Testis (tissue), 3 donors: ENCODE results near the gene ARHGAP27. TPM values are rescaled to one million over a fixed set of nuclear protein-coding genes. Genes with fewer than 3 reads are reported as not detected.
"Not testable (repeated sequence)": the region's sequence is repeated elsewhere in the genome, so short reads cannot be mapped to it uniquely, and the experiment has no call there.

Experiments
- DNase-seq: peaks from one replicate; pipeline ENCODE4 v3.0.0-alpha.2; 2019
- H3K27ac ChIP-seq, 2 donors: fragments of 200-600 bp; sonication (generic); one replicate each; pipeline ENCODE4 v1.5.1; 2019
- H3K27me3 ChIP-seq: fragments of 200-600 bp; sonication (generic); one replicate; pipeline ENCODE4 v1.5.1; 2019
- H3K36me3 ChIP-seq: fragments of 200-600 bp; sonication (generic); one replicate; pipeline ENCODE4 v1.5.1; 2017; ENCODE audit warnings: low read depth; ENCODE audit errors: missing control alignments
- H3K4me1 ChIP-seq: fragments of 200-600 bp; sonication (generic); one replicate; pipeline ENCODE4 v1.5.1; 2019
- H3K4me3 ChIP-seq, 2 donors: fragments of 200-600 bp; sonication (generic); one replicate each; pipeline ENCODE4 v1.5.1; 2017 to 2019
- H3K9me3 ChIP-seq: fragments of 200-600 bp; sonication (generic); one replicate; pipeline ENCODE4 v1.5.1; 2017
- POLR2A ChIP-seq: fragments of 450-650 bp; IDR thresholded peaks from one replicate; pipeline ENCODE4 v1.6.1; 2017; ENCODE audit warnings: antibody characterized with exemption, mild to moderate bottlenecking, moderate library complexity
- WGBS, 2 donors: methylation state at CpG; one replicate each; pipeline ENCODE4 v1.1.5; 2018; 5-methylcytosine and 5-hydroxymethylcytosine counted together
- intact Hi-C: fragments of 100-400 bp; cut with DNase I; formaldehyde crosslinking; loops from one replicate; pipeline ENCODE4 v1.15.1; 2023; ENCODE audit warnings: low total_unique reads
- polyA plus RNA-seq: library from polyadenylated mRNA; stranded (reverse); fragments of 350-450 nt; fragmentation: Illumina TruSeq; extraction: RNeasy Lipid Tissue Mini Kit (QIAGEN cat#74804); gene quantifications from one replicate; pipeline ENCODE4 v1.2.3, GENCODE V29; 2014; ENCODE audit warnings: low read depth, low replicate concordance; ENCODE audit not compliant: insufficient read depth
- total RNA-seq, 2 donors: library from RNA; depleted of rRNA; stranded (reverse); fragments of >200 nt; gene quantifications; one replicate each; pipeline ENCODE4 v1.2.3, GENCODE V29; 2016
- TF ChIP-seq, protein P1 (sequence below), 3 experiments: fragments of 450-650 bp in 2 of 3; fragments of 200-600 bp in 1 of 3; sonication (generic) in 1 of 3; IDR thresholded peaks; one replicate each; pipeline ENCODE4 v1.5.1; 2016 to 2019; ENCODE audit warnings: antibody characterized with exemption in 3 of 3, mild to moderate bottlenecking in 2 of 3, moderate library complexity in 1 of 3

Gene ARHGAP27
- total and polyA plus RNA-seq, 3 donors from 2014 or later: 17.7 to 22.8 (median 21.4) TPM

DNA sequence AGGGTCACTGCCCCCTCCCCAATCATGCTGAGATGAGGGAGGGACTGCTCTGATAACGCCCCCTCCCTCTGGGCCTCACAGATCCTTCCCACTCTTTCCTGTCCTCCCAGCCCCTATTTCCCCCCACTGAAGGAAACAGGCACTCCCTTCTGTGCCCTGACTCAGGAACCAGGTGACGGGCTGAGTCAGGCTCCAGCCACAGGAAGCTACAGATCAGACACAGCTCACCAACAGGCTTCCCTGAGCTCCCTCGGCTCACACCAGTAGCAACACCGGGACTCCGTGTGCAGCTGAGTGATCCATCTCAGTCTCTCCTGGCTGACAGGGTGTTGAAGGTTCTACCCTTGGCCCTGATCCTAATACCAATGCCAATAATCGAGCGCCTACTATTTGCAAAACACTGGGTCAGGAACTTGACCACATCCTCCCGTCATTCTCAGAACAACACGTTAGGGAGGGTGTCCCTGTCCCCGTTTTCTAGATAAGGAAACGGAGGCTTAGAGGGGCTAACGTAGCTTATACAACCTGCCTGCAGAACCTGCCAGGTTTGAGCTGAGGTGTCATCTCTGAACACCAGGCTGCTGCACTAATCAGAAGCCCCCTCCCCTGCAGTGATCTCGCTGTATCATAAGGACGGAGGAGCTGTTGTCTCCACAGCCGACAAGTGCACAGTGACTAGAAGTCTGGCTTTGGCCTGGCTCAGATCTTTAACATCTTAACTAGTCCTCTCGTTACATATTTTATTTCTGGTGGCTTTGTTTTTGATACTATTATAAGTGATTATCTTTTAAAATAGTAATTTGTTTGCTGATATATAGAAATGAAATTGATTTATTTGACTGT, 13.5 kb upstream of the ARHGAP27 start:
- H3K4me1 ChIP-seq, intact Hi-C loops, H3K9me3 ChIP-seq, H3K4me3 ChIP-seq, DNase-seq, H3K36me3 ChIP-seq, H3K27ac ChIP-seq, H3K27me3 ChIP-seq: not testable (repeated sequence)
- 72 to 76% methylated on average over 14 to 16 of the region's 16 CpGs for WGBS, 2 donors

DNA sequence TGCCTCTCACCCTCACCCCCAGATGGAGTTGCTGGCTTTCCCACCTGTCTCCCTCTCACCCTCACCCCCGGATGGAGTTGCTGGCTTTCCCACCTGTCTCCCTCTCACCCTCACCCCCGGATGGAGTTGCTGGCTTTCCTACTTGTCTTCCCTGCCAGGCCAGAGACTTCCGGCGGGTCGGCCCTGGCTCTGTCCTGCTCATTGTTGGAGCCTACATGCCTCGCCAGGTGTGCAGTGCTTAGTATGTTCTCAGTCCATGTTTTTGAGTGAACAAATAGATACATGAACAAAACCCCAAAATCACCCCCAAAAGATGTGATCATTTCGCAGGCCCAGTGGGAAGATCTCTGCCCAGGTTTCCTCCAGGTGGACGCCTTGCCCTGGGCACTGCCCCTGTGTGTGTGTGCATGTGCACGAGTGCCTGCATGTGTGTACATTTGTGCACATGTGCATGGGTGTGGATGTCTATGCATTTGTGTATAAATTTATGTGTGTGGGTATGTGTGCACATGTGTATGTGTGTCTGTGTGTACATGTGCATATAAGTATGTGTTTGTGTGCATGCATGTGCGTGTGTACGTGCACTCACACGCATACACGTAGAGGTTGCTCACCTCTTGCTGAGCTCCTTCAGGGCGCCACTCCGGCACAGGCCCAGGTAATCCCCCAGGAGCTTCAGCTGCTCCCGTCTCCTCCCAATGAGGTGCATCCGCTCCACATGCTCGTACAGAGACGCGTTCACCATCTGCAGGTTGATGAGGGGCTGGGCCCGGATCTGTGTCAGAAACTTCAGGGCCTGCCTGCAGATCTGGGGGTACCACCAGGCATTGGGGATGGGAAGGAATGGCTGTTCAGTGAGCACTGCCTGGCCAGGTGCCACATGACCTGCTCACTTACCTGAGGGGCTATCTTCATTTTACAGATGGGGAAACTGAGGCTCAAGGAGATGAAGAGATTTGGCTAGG, 12.5 kb upstream of the ARHGAP27 start:
- H3K9me3 ChIP-seq, intact Hi-C loops, H3K27ac ChIP-seq, DNase-seq, H3K4me3 ChIP-seq, H3K4me1 ChIP-seq, H3K36me3 ChIP-seq, H3K27me3 ChIP-seq: not testable (repeated sequence)
- WGBS, 2 donors: 87 to 92% methylated on average over 9 to 21 of the region's 21 CpGs

DNA sequence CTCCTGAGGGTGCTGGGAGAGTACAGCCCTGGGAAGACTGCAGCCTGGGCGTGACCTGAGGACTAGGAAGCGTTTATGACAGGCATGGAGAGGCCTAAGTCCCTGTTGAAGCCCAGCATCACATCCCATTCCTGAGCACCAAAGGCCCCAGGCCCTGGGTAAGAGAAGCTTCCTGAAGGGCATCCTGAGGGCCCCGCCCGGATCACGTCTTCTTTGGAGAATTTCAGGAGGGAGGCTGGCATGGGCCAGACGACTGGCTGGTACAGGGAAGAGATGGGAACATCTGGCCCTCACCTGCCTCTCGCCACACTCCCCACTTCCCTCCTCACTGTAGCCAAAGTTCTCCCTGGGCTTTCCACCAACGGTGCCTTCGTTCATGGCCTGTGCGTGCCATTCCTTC, 11.6 kb upstream of the ARHGAP27 start:
- not testable (repeated sequence) for H3K36me3 ChIP-seq, H3K27ac ChIP-seq, H3K4me3 ChIP-seq

DNA sequence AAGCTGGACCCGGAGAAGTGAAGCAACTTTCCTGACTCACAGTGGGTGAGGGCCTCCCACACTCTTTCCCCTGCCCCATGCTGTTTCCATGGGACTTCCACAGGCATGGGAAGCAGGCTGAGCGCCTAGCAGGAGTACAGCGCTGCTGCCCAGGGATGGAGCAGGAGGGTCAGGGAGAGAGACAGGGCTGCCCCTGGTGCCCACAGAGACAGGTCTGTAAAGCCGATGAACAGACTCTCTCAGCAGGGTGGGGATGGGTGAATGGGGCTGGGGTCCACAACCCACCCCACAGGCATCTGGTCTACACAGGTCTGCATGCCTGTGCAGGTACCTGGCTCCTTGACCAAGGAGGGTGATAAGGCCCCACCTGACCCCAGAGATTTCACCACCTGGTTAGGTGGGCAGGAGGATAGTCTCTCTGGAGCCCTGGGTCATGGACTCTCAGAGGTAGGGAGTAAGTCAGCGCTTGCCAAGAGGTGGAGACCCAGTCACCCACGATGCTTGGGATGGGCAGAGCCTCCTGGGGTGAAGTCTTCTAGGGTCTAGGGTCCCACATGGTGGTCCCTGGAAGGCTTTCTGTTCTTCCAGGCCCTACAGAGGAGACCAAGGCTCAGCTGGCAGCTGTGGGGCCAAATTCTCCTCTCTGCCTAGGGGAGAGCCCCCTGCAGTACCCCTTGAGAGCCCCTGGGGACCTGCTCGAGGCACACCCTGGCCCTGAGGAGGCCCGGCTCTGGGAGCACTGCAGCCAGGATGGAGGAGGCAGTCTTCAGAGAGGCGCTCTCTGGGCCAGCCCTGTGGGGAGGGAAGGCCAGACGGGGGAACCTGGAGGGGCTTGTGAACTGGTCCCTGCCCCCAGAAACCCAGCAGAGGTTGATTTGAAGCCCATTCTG, 10.9 kb upstream of the ARHGAP27 start:
- 86 to 88% methylated on average over 2 to 9 of the region's 10 CpGs for WGBS, 2 donors
- intact Hi-C loops: not testable (repeated sequence)

More for the DNA sequence above, 11.6 kb upstream of the ARHGAP27 start:
- intact Hi-C loops, H3K4me1 ChIP-seq, H3K27me3 ChIP-seq, H3K9me3 ChIP-seq, DNase-seq: not testable (repeated sequence)
- WGBS, 2 donors: 93 to 100% methylated on average over 4 to 10 of the region's 10 CpGs

DNA sequence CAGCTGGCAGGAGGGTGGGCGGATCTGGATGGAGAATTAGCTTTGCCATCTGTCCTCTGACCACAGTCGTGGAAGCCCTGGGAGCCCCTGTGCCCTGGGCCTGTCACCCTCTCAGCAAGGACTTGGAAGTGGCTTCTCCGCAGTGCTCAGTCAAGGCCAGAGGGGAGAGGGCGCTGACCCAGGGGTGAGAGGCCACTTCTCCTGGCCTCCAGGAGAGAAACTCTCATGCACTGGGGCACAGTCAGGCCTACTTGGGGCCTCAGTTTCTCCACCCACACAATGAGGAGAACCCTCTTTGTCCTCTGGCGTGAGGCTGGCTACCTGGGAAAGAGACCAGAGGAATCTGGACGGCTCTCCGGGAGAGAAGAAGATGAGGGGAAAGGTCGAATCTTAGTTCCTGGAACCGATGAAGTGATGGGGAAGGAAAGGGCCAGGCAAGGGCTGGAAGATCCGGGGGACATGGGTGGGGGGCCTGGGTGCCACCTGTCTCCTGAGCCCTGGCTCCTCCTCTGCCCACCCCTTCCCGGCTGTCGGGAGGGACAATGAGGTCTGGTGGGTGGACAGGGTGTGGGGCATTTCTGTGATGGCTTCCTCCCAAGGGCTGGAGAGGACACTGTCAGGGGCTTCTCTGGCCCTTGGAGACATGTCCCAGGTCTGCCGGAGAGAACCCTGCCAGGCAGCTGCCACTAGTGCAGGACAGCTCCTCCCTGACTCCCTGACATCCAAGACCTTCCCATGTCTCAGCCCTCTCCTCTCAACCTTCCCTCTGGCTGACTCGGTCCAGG, 9.0 kb upstream of the ARHGAP27 start:
- H3K4me3 ChIP-seq: no peak overlapping the region
- no peak overlapping the region for H3K27ac ChIP-seq
- H3K4me1 ChIP-seq: no peaks in the 10 kb centered on the region
- no peak for DNase-seq
- intact Hi-C loops: no loop called here
- no peaks in the 10 kb centered on the region for H3K27me3 ChIP-seq
- no peak for TF ChIP-seq POLR2A
- TF ChIP-seq, protein P1, sequence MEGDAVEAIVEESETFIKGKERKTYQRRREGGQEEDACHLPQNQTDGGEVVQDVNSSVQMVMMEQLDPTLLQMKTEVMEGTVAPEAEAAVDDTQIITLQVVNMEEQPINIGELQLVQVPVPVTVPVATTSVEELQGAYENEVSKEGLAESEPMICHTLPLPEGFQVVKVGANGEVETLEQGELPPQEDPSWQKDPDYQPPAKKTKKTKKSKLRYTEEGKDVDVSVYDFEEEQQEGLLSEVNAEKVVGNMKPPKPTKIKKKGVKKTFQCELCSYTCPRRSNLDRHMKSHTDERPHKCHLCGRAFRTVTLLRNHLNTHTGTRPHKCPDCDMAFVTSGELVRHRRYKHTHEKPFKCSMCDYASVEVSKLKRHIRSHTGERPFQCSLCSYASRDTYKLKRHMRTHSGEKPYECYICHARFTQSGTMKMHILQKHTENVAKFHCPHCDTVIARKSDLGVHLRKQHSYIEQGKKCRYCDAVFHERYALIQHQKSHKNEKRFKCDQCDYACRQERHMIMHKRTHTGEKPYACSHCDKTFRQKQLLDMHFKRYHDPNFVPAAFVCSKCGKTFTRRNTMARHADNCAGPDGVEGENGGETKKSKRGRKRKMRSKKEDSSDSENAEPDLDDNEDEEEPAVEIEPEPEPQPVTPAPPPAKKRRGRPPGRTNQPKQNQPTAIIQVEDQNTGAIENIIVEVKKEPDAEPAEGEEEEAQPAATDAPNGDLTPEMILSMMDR (IDR thresholded peaks at IDR 0.05): no peak
- no peaks in the 10 kb centered on the region for H3K9me3 ChIP-seq
- H3K36me3 ChIP-seq: no peaks in the 10 kb centered on the region
- 75 to 84% methylated on average over 14 of the region's 14 CpGs for WGBS, 2 donors

More for the DNA sequence above, 10.9 kb upstream of the ARHGAP27 start:
- not testable (repeated sequence) for H3K36me3 ChIP-seq, DNase-seq, H3K27me3 ChIP-seq, H3K4me1 ChIP-seq, H3K27ac ChIP-seq, H3K9me3 ChIP-seq, H3K4me3 ChIP-seq

DNA sequence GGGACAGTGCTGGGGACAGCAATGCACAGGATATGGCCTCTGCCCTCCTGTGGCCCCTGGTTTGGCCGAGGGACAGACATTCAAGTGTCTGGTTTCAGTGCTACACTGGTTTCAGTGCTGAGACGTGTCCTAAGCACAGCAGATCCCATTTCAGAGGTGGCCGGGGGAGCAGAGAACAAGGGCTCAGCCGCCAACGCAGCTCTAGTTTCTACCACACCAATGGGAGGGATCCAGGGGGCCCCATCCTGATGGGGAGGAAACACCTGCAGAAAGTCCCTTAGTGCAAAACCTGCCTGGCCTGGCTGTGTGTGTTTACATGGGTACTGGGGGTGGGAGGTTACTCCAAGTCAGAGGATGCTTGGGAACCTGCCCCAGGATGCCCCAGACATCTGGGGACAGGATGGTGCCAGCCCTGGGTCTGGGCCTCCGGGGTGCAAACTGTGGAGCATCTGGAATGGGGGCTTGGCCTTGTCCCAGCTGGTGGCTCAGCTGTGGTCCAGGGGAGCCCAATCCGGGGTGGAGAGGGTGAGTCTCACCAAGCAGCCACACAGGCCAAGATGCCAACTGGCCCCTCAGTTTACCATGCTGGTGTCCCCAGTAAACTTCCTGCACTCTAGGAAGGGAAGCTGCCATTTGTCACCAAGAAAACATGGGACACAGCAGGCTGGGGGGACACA, 8.3 kb upstream of the ARHGAP27 start:
- H3K27ac ChIP-seq, intact Hi-C loops, H3K36me3 ChIP-seq, H3K9me3 ChIP-seq, H3K4me3 ChIP-seq, H3K4me1 ChIP-seq, DNase-seq, H3K27me3 ChIP-seq: not testable (repeated sequence)
- WGBS, 2 donors: 83 to 87% methylated on average over 3 to 7 of the region's 7 CpGs
